Gastrocnemius medialis (tissue), 4 donors: Measurements from ENCODE around the gene NSUN7.

Experiments used
- POLR2A ChIP-seq, 2 donors: fragments of 450-650 bp; IDR thresholded peaks; one replicate each; pipeline ENCODE4 v1.6.1; 2017; ENCODE audit warnings: antibody characterized with exemption in 2 of 2, mild to moderate bottlenecking in 2 of 2, moderate library complexity in 2 of 2
- TF ChIP-seq, protein P1 (sequence below), 5 experiments: fragments of 450-650 bp in 3 of 5; fragments of 200-600 bp in 2 of 5; sonication (generic) in 2 of 5; IDR thresholded peaks in 4 of 5; conservative IDR thresholded peaks in 1 of 5; 1 replicate in 4 of 5; 2 replicates in 1 of 5; pipeline ENCODE4 v1.5.1; 2016 to 2019; ENCODE audit warnings: antibody characterized with exemption in 5 of 5, mild to moderate bottlenecking in 3 of 5, moderate library complexity in 3 of 5

DNA sequence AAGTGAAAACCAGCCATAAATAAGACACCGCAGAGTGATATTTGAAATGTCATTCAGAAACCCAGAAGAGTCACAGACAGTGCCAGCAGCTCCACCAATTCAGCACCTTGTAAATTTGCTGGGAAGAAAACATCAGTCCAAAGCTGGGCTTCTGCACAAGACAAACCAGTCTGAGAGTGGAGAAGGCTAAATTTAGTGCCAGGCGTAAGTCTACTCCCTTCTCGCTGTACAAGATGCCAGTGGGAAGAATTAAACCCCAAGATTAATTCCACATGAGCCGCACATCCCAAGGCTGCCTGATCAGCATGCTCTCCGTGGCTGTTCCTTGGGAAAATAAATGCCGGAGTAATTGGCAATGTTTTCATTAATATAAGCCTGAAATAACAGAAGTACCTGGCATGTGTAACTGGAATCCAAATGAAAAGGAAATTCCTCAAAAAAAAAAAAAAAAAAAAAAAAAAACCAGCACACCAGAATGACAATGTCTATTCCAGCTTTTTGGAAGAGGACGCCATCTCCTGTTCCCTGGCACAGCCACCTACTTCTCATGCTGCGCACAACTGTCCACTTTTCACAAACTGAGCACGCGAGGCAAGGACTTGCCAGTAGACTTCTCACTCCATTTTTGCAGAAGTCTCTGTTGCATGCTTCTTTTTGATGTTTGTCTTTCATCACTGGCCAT lies 95.5 kb downstream of the NSUN7 start:
- TF ChIP-seq, protein P1, sequence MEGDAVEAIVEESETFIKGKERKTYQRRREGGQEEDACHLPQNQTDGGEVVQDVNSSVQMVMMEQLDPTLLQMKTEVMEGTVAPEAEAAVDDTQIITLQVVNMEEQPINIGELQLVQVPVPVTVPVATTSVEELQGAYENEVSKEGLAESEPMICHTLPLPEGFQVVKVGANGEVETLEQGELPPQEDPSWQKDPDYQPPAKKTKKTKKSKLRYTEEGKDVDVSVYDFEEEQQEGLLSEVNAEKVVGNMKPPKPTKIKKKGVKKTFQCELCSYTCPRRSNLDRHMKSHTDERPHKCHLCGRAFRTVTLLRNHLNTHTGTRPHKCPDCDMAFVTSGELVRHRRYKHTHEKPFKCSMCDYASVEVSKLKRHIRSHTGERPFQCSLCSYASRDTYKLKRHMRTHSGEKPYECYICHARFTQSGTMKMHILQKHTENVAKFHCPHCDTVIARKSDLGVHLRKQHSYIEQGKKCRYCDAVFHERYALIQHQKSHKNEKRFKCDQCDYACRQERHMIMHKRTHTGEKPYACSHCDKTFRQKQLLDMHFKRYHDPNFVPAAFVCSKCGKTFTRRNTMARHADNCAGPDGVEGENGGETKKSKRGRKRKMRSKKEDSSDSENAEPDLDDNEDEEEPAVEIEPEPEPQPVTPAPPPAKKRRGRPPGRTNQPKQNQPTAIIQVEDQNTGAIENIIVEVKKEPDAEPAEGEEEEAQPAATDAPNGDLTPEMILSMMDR (IDR thresholded peaks at IDR 0.05 in 4 of 5, conservative IDR thresholded peaks at IDR 0.05 in 1 of 5): no peak
- no peak for TF ChIP-seq POLR2A (IDR thresholded peaks at IDR 0.05)
